Measurements from ENCODE around the gene ST3GAL3.

- no peak for TF ChIP-seq GABPA (IDR thresholded peaks at IDR 0.05; ENCODE audit: low read depth)
- no peak for TF ChIP-seq CTCF (IDR thresholded peaks at IDR 0.05; ENCODE audit: insufficient read depth, low read length)
- TF ChIP-seq SPI1 (IDR thresholded peaks at IDR 0.05; ENCODE audit: borderline replicate concordance, low read depth): no peak
- TF ChIP-seq POLR2AphosphoS5 (IDR thresholded peaks at IDR 0.05; ENCODE audit: low read depth): no peak
- TF ChIP-seq REST (IDR thresholded peaks at IDR 0.05; ENCODE audit: insufficient replicate concordance, low read depth): no peak
Observed at GRCh38 chr1:43786201-43786958, 79.0 kb downstream of the ST3GAL3 start.

Measured in HL-60 (cell line).